PFSK-1 (cell line): ENCODE results near the gene THOC6.

Experiments
- FOXP2 ChIP-seq: optimal IDR thresholded peaks from 2 replicates; pipeline ENCODE3; 2011; ENCODE audit warnings: borderline replicate concordance, control low read depth, inconsistent platforms; ENCODE audit not compliant: insufficient read depth; ENCODE audit errors: extremely low read length, extremely low read depth
- POLR2AphosphoS5 ChIP-seq: IDR thresholded peaks from 2 replicates; pipeline ENCODE4 v1.6.1; 2012; ENCODE audit warnings: low read depth, mild to moderate bottlenecking, control low read depth, low read length, moderate library complexity
- TAF1 ChIP-seq: IDR thresholded peaks from 2 replicates; pipeline ENCODE4 v1.6.1; 2012; ENCODE audit warnings: low read length, control low read depth, borderline replicate concordance; ENCODE audit not compliant: insufficient read depth
- TF ChIP-seq, protein P1 (sequence below), 2 experiments: IDR thresholded peaks; 2 replicates each; pipeline versions ENCODE4 v1.6.1 to v1.8.0; 2011 to 2012; ENCODE audit warnings: low read depth in 2 of 2, low read length in 2 of 2, control low read depth in 1 of 2, inconsistent platforms in 1 of 2, mild to moderate bottlenecking in 1 of 2, moderate library complexity in 1 of 2; ENCODE audit not compliant: insufficient read depth in 1 of 2

DNA sequence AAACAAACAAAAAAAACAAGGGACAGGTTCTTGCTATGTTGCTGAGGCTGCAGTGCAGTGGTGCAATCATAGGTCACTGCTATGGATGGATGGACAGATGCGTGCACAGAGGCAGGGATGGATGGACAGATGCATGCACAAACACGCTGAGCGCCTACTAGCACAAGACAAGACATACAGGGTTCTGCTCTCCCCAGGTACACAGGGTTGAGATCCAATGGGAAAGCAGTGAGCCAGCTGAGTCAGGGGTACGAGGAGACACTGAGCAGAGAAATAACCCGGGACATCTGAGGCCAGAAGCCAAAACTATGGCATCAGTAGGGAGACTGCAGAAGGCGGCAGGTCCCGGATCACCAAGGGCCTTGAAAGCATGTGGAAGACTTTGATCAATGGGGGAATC is 47.8 kb downstream of the THOC6 start:
- no peak for TF ChIP-seq FOXP2
- no peak for TF ChIP-seq POLR2AphosphoS5
- TF ChIP-seq, protein P1, sequence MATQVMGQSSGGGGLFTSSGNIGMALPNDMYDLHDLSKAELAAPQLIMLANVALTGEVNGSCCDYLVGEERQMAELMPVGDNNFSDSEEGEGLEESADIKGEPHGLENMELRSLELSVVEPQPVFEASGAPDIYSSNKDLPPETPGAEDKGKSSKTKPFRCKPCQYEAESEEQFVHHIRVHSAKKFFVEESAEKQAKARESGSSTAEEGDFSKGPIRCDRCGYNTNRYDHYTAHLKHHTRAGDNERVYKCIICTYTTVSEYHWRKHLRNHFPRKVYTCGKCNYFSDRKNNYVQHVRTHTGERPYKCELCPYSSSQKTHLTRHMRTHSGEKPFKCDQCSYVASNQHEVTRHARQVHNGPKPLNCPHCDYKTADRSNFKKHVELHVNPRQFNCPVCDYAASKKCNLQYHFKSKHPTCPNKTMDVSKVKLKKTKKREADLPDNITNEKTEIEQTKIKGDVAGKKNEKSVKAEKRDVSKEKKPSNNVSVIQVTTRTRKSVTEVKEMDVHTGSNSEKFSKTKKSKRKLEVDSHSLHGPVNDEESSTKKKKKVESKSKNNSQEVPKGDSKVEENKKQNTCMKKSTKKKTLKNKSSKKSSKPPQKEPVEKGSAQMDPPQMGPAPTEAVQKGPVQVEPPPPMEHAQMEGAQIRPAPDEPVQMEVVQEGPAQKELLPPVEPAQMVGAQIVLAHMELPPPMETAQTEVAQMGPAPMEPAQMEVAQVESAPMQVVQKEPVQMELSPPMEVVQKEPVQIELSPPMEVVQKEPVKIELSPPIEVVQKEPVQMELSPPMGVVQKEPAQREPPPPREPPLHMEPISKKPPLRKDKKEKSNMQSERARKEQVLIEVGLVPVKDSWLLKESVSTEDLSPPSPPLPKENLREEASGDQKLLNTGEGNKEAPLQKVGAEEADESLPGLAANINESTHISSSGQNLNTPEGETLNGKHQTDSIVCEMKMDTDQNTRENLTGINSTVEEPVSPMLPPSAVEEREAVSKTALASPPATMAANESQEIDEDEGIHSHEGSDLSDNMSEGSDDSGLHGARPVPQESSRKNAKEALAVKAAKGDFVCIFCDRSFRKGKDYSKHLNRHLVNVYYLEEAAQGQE (IDR thresholded peaks at IDR 0.05; ENCODE audit: insufficient read depth in 1 of 2, low read depth in 2 of 2, low read length in 2 of 2) = no peak
- TF ChIP-seq TAF1 = no peak
